Activated T-cell treated with anti-CD3 and anti-CD28 coated beads for 4 hours (primary cell): ENCODE data around the gene KCNMB3.
"Not testable (repeated sequence)": the region's sequence is repeated elsewhere in the genome, so short reads cannot be mapped to it uniquely, and the experiment has no call there.

Source experiments
- DNase-seq: peaks from one replicate; pipeline ENCODE4 v3.0.0-alpha.2; 2020

The KCNMB3 gene, protein sequence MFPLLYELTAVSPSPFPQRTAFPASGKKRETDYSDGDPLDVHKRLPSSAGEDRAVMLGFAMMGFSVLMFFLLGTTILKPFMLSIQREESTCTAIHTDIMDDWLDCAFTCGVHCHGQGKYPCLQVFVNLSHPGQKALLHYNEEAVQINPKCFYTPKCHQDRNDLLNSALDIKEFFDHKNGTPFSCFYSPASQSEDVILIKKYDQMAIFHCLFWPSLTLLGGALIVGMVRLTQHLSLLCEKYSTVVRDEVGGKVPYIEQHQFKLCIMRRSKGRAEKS

GRCh38 chr3:179250803-179251476 is at the start of gene KCNMB3:
Gene KCNMB3 (minus strand): TSS chr3:179251114. CDS start chr3:179250990, 124 bp downstream.
- DNase-seq, result no peak

- no peak for DNase-seq
Observed at GRCh38 chr3:179299999-179300613, 49.2 kb upstream of the KCNMB3 start.

GRCh38 chr3:179299316-179299715 is 48.4 kb upstream of the KCNMB3 start:
- DNase-seq, result no peak

DNA sequence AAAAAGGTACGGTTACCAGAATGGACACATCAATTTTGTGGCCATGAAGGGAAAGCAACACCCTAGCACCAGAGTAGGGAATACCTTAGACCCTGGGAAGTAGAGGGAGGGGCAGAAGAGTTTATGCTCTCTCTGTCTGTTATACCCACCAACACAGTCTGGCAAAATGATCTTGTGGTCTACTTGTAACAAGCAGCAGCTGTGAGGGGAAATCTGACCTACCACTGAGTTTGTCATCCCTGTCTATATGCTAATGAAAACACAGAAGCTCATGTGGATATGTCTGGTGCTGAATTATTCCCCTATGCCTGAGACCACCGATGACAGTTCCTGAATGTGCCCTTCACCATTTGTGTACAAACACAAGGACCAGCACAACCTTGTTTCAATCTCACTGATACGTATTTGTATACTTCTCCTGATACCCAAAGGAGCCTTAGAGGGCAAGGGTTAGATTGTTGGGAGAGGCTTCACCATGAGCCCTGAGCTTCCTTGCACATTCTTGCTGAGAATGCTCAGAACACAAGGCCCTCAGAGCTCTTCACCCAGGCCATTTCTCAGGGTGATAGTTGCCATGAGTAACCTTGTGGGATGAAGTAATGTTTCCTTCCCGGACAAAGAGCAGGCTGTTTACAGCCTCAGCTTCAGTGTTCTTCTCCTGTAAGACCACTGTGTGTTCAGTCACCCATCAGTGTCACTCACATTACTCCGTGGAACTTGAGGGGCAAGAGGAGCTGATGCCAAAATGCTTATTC is 47.2 kb upstream of the KCNMB3 start:
- no peak for DNase-seq

DNA sequence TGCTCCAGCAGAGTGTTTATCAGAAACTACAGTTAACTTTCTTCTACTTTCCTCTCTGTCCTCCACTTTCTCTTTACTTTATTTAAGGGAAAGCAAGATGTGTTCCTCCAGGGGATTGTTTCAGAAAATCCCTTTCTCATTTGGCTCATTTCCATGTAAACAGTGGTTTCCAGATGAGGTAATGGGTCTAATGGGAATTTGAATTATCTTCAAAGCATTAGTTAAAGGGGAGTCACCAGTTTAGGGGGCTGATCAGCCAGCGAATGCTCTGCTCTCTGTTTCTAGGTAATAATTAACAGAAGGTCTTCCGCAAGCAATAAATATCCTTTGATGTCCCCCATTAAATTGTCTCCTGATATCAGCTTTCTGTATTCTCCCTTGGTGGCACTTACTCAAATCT is 41.5 kb upstream of the KCNMB3 start:
- no peak for DNase-seq

- DNase-seq, result no peak
Observed at GRCh38 chr3:179289295-179289694, 38.4 kb upstream of the KCNMB3 start.

DNA sequence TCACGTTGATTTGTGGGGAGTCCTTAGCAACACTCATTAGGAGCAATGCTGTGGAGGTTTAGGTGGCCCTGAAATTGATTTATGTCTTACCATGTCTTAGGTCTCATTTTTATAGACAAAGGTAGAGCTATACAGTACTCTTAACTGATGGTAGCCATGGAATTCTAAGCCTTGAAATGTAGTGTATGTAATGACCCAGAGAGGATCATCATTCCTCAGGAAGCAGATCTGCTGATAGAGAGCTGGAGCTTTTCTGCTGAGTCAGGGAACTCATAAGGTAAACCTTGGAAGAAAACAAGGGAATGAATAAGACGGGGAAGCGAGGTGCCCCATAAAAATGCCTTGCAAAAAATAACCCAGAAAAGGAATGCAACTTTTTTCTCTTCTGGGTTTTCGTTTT is 37.9 kb upstream of the KCNMB3 start:
- DNase-seq, result no peak

GRCh38 chr3:179286331-179286730 is 35.4 kb upstream of the KCNMB3 start:
- DNase-seq, result no peak

DNA sequence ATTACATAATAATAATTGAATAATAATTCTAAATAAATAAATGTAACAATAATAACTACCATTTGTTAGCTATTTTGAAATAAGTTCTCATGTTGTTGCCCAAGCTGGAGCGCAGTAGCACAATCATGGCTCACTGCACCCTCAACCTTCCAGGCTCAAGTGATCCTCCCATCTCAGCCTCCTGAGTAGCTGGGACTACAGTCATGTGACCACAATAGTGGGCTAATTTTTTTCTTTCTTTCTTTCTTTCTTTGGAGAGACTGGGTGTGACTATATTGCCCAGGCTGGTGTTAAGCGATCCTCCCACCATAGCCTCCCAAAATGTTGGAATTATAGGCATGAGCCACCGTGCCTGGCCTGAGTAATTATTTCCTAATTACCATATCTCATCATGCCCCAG is 30.9 kb upstream of the KCNMB3 start:
- no peak for DNase-seq

DNA sequence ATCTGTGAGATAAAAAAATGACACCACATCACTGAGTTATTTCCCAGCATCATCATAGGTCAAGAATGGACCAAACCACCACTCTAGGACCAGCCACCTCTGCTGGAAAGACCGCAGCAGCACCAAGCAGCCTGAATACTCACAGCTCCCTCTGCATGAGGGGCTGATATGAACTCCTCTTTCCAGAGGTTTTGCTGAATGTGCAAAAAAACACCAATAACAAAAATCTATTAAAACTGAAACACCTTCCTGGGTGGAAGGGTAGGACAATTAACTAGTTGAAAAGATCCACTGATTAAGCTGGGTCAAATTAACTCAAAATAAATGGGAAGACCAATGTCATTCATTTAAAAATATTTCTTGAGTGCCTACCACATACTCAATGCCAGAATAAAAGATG is 28.9 kb upstream of the KCNMB3 start:
- no peak for DNase-seq

- DNase-seq, result no peak
Observed at GRCh38 chr3:179278932-179279693, 28.2 kb upstream of the KCNMB3 start.

GRCh38 chr3:179278151-179278550 is 27.2 kb upstream of the KCNMB3 start:
- no peak for DNase-seq

DNA sequence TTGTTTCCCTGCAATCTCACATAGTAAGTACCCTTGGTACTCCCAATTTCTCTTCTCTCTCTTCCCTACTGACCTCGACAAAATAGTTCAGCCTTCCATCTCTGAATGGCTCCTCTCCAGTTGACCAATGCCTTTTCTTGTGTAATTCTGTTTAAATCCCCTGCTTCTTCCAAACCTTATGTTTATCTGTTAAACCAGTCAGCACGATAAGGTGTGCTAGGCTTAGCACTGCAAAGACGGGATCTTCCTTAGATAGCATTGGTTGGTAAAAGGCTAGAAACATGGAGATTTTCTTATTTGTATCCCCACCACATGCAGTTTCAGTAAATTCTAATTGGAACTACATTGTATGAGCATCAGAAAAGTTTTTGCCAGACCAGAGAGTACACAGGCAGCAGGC is 25.8 kb upstream of the KCNMB3 start:
- no peak for DNase-seq

DNA sequence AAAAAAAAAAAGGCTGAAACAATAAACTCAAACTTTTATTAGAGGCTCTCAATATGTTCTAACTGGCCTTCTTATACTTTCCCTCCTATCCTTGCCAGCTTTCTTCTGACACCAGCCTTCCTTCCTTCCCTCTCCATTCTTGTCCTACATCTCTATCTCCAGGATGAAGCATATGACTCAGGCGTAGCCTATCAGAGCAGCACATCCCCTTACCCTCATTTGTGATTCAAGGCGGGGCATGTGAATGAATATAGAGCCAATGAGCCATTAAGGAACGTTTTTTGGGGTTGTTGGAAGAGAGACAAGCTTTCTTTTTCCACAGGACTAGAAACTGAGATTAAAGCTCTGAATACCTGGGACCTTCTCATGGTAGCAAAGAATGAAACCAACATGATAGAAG is 25.1 kb upstream of the KCNMB3 start:
- DNase-seq, result no peak

DNA sequence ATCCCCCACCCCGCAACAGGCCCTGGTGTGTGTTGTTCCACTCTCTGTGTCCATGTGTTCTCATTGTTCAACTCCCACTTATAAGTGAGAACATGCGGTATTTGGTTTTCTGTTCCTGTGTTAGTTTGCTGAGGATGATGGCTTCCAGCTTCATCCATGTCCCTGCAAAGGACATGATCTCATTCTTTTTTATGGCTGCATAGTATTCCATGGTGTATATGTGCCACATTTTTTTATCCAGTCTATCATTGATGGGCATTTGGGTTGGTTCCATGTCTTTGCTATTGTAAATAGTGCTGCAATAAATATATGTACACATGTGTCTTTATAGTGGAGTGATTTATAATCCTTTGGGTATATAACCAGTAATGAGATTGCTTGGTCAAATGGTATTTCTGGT is 23.5 kb upstream of the KCNMB3 start:
- not testable (repeated sequence) for DNase-seq

DNA sequence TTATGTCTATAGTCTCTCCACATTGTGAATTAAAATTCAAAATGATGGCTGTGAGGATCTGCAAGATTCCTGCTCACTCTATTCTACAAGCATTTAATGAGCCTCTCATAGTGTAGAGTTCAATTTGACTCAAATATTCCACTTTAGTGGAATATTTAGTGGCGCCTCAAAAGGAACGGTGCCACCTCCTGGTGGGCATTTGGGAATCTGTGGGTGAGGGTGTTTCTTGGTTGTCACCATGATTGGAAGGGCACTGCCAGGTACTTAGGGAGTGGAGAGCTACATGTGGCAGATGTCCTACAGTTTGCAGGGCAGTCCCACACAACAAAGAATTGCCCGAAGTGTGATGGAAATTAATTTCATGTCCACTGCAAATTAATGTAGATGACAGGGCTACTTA is 21.5 kb upstream of the KCNMB3 start:
- DNase-seq, result no peak

GRCh38 chr3:179269152-179269707 is 18.3 kb upstream of the KCNMB3 start:
- DNase-seq, result no peak

GRCh38 chr3:179268400-179269051 is 17.6 kb upstream of the KCNMB3 start:
- no peak for DNase-seq

GRCh38 chr3:179266701-179267211 is 15.8 kb upstream of the KCNMB3 start:
- no peak for DNase-seq

DNA sequence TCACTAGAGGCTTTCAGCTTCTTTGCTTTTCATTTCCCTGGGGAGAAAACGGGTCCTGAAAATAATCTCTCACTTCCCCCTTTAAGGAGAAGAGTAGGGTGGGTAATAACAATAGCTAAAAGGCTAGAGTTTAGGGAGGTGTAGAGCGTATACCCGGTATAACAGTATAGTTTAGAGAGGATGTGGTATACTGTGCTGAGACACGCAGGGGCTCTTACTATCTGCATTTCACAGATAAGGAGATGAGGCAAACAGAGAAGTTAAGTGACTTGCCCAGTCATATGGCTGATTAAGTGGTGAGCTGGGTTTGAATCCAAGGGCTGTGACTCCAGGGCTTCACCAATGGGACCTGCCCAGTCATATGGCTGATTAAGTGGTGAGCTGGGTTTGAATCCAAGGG is 15.0 kb upstream of the KCNMB3 start:
- no peak for DNase-seq

GRCh38 chr3:179265092-179265491 is 14.2 kb upstream of the KCNMB3 start:
- DNase-seq, result no peak

DNA sequence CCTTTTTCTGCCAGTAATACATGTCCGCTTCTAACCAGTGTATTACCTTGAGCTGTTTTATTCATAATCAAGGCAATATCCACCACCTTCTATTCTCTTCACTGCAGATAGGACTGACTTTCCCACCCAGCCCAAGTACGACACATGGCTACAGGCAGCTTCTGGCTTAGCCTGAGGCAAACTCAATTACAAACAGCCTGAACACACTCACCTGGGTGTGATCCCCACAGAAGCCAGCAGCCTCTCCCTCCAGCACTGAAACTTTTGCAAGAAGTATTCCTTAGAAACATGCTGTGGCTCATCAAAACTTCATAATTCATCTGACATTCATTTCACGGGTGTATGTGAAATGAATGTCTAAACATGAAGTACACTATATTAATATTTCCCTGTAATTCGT is 13.5 kb upstream of the KCNMB3 start:
- no peak for DNase-seq
